Measurements from ENCODE around the gene TREH. TPM values are rescaled to one million over a fixed set of nuclear protein-coding genes. Genes with fewer than 3 reads are reported as not detected.
A peak's percentile ranks its signal among the peaks of the same experiment; 100 is the strongest.

The TREH gene
- total RNA-seq, 1 donor from 2014 or later, result not detected

DNA sequence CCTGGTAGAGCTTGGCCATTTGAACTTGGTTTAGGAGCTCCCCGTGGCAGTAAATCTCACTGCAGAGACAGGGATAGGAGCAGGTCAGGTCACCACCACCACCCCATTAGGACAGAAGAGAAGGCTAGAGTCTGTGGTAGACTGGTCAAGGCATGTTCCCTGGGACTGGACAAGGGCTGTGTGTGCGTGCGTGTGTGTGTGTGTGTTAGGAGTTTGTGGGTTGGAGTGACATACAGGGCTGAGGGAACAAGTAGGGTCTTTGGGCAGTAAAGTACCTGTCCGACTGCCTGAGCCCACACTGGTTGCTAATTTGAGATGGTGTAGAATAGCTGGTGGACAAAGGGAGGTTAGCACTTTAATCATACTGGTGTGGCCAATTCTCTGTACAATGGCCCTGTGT is 16.1 kb downstream of the TREH start:
- DNase-seq, result no peak

GRCh38 chr11:118662401-118663271 is 16.8 kb downstream of the TREH start:
- no peak for DNase-seq

- DNase-seq, result no peak
Observed at GRCh38 chr11:118661425-118662301, 17.8 kb downstream of the TREH start.

DNA sequence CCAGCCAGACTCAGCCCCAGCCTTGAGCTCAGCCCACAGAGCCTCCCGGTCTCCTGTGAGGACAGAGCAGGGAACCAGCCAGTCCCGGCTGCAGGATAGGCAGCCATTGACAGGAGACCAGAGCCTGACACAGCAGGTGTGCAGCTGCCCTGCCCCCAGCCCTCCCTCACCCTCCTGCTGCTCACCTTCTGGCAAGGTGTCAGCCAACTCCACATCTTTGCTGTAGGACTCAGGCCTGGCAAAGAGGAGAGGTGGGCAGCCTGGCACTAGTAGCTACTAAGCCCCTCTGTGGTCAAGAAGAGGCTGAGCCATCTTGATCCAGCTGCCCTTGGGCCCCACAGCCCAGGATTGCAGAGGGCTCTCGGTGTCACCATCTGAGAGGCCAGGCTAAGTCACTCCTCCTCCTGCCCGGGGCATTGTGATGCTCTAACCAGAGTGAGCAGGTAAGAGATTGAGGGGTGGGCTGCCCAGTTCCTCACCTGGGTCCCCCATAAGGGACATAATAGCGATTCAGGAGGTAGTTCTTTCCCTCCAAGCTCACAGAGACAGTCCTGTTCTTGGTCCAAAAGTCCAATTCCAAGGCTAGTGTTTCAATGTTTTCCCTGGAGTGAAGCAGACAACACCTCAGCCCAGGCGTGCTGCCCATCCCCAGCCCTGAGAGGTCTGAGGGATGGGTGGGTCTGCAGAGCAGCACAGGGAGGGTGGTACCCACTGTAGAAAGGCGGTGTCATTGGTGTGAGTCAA is 18.6 kb downstream of the TREH start:
- no peak for DNase-seq

GRCh38 chr11:118659953-118660680 is 19.3 kb downstream of the TREH start:
- DNase-seq, result no peak

DNA sequence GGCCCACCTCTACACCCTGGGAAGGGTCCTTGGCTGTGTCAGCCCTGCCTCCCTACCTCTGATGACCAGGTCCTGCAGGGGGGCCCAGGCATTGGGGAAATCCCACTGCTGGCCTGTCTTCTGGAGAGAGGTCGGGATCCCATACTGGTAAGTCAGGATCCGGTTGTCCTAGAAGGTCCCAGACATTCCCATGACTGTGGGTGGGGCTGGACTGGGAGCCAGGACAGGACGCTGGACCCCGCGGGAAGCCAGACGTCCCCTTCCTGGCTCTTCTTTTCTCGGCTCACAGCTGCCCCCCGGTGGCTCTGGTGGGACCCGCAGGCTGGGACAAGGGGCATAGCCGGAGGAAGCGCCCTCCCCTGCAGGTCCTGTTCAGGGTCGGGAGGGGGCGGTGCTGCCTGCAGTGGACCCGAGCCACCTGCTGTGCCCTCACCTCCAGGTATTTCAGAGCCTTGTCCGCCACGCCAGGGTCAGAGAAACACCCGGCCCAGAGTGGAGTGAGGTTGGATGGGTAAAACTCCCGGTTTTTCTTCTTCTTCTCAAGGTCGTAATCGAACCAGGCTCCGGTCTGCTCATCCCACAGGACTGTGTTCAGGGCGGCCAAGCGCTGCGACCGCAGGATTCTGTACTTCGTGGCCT is 20.0 kb downstream of the TREH start:
- DNase-seq, result peak; percentile 93

GRCh38 chr11:118658429-118659313 is 20.8 kb downstream of the TREH start:
- DNase-seq, result no peak

- DNase-seq, result no peak
Observed at GRCh38 chr11:118657709-118658428, 21.6 kb downstream of the TREH start.

DNA sequence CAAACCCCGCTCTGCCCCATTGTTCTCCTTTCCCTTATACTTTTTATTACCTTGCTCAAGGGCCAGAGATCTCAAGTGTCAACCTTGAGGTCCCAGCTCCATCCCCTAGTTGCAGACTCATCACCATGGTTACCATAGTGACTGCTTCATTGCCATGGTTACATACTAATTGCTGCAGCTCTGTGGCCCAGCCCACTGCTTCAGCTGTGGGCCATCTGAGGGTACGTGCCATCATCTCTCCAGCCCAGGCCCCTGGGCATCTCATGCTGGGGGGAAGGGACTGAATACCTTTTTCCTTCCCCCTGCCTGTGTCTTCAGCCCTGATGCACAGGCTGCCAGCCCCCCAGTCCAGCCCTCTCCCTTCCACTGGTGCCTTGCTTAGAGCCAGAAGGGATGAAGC is 22.2 kb downstream of the TREH start:
- no peak for DNase-seq

DNA sequence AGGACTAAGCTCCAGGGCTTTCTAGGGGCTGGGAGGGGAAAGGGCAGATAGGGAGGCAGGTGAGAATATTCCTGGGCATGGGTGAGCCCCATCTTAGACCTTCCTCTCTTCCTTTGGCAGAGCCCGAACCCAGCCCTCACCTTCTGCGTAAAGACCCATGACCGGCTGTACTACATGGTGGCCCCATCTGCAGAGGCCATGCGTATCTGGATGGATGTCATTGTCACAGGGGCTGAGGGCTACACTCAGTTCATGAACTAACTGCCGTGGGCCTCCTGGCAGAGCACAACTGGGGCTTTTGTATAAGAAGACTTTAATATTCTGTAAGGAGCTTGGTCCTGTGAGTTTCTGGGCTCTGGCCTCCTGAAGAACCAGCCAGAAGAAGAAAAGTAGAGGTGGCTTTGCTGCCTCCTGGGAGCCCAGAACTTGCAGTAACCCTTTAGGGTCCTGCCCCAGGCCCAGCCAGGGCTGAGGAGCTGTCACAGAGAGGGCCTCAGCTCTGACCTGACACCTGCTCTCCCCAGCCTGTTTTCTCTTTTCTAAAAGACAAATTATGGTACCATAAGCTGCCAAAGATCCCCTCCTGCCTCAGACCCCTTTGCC is 22.8 kb downstream of the TREH start:
- DNase-seq, result no peak

- DNase-seq, result no peak
Observed at GRCh38 chr11:118655486-118656190, 23.8 kb downstream of the TREH start.

DNA sequence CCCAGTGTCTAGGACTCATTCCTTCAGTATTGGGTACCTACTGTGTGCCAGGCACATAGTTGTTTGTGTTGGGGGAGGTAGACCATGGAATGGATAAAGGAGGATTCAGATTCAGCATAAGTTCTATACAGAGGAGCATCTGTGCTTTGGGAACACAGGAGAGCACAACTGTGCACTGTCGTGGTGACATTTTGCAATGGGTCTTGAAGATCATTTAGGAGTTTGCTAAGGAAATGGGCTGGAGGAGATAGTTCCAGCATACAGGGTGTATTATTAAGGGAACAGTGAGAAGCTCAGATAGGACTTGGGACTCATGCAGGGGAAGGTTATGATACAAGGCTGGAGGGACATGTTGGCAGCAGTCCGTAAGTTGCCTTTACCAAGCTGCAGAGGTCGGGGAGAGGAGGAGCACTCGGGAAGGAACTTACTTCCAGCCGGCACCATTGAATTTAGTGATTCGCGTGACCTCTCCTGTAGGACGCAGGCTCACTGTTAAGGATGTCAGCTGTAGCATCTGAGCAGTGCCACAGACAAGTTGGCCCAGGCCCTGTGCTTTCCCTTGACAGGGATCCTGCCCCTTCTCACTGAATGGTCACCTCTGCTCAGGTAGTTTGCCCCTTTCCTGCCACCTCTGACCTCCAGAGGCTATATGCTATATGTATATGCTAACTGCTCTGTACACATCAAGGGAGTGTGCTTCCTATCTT is 25.6 kb downstream of the TREH start:
- DNase-seq, result no peak

- DNase-seq, result no peak
Observed at GRCh38 chr11:118652681-118653181, 26.7 kb downstream of the TREH start.

DNA sequence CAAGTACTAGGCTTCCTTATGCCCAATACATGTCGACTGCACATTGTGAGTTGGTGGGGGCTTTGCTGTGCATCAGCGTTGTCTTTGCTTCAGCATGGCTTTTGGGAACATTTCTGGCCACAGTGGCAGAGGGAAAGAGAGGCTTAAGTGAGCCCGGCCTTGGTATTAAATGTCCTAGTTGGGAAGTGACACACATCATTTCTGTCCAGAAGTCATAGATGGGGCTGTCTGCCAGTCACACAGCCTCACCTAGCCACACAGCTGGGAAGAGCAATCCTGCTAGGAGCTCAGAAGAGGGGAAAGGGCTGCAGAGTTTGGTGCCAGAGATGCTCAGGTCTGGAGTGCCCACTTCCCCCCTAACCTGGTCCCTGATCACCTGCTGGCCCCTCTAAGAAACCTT is 27.6 kb downstream of the TREH start:
- no peak for DNase-seq

- no peak for DNase-seq
Observed at GRCh38 chr11:118650366-118650765, 29.1 kb downstream of the TREH start.

GRCh38 chr11:118649941-118650340 is 29.5 kb downstream of the TREH start:
- no peak for DNase-seq

- no peak for DNase-seq
Observed at GRCh38 chr11:118648291-118648690, 31.2 kb downstream of the TREH start.

DNA sequence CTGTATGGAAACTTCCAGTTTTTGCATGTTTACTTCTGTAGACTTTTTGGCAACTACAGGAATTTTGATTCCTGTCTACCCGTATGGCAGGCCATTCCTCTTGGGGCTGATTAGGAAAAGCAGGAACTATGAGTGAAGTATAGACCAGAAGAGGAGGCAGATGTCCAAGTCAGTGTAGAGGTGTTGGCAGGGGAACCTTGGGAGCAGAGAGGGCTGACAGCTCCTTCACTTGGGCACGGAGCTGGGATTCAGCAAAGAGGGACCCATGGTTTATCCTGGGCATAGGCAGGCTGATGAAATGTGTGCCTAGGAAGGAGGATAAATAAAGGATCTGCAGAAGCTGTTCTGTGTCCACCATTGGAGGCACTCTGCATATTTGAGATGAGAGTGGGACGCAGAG is 33.1 kb downstream of the TREH start:
- no peak for DNase-seq
